CD4-positive, alpha-beta T cell treated with Interleukin-10 for 1 hour (primary cell): ENCODE data around the gene SPRN.
A peak's percentile ranks its signal among the peaks of the same experiment; 100 is the strongest.
"Not testable (repeated sequence)": the region's sequence is repeated elsewhere in the genome, so short reads cannot be mapped to it uniquely, and the experiment has no call there.

Experiments used
- DNase-seq: peaks from one replicate; pipeline ENCODE4 v3.0.0-alpha.2; 2020

Gene SPRN

GRCh38 chr10:133384071-133384470 is 40.4 kb downstream of the SPRN start:
- DNase-seq: no peak

- DNase-seq: no peak
Measured at GRCh38 chr10:133383551-133383950, 40.9 kb downstream of the SPRN start.

GRCh38 chr10:133381036-133381435 is 43.4 kb downstream of the SPRN start:
- no peak for DNase-seq

DNA sequence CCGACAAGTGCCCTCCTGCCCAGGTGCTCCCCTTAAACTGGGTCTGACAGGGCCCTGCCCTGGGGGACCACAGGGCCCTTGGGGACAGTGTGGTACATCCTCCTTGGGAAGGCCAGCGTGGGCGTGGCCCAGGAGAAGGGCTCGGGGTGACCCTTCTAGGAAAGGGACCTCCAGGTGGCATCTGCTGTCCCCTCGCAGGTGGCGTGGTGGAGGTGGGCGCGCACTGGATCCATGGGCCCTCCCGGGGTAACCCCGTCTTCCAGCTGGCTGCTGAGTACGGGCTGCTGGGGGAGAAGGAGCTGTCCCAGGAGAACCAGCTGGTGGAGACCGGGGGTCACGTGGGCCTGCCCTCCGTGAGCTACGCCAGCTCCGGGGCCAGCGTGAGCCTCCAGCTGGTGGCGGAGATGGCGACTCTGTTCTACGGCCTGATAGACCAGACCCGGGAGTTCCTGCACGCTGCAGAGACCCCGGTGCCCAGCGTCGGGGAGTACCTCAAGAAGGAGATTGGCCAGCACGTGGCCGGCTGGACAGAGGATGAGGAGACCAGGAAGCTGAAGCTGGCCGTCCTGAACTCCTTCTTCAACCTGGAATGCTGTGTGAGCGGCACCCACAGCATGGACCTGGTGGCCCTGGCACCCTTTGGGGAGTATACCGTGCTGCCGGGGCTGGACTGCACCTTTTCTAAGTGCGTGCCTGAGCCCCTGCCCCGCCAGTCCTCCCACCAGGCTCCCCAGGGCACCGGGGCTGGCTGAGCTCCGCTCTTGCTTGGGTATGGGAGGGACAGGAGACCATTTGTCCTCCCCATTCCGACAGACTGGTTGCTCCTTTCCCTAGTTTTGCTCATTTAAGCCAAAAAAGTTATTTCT is 44.4 kb downstream of the SPRN start:
- no peak for DNase-seq

- peak; percentile 71 for DNase-seq
Measured at GRCh38 chr10:133379152-133379800, 45.1 kb downstream of the SPRN start, which contains the start of gene PAOX. PAOX (plus strand) TSS chr10:133379262; CDS start chr10:133379317, 55 bp downstream.

DNA sequence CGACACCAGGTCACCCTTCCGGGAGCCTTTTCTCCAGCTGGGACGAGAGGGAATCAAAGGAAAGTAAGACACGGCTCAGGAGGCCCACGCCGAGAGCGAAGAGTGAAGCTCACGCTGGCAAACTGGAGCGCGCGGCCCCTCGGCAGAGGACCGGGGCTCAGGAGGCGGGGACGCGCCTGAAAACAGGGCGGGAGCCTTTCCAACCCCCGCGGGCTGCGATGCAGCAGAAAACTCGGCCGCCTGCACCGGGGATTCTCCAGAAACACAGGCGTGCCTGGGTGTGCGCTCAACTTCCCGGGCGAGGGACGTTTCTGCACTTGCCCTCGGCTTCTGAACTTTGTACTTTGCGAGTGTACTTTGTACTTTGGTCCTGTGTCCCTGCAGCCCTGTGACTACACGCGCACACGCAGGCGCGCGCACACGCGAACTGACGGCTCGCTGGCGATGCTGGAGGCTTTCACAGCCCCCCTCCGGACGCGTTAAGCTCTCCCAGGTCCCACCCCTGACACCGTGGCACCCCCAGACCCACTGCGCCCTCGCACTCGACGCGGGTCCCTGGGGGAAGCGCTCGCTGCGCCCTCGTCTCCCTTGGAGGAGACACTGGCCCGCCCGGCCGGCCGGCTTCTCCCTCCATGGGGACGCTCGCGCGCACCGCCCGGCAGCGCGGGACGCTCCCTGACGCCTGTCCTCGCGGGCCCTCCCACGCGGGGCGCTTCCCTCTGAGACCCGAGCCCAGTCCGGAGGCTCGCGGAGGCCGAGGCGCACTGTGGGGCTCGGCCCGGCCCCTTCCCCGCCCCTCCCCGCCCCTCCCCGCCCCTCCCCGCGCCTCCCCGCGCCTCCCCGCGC is 46.0 kb downstream of the SPRN start:
- DNase-seq: peak; percentile 59

- DNase-seq: no peak
Measured at GRCh38 chr10:133377818-133378250, 46.6 kb downstream of the SPRN start.

- no peak for DNase-seq
Measured at GRCh38 chr10:133377025-133377817, 47.2 kb downstream of the SPRN start.

DNA sequence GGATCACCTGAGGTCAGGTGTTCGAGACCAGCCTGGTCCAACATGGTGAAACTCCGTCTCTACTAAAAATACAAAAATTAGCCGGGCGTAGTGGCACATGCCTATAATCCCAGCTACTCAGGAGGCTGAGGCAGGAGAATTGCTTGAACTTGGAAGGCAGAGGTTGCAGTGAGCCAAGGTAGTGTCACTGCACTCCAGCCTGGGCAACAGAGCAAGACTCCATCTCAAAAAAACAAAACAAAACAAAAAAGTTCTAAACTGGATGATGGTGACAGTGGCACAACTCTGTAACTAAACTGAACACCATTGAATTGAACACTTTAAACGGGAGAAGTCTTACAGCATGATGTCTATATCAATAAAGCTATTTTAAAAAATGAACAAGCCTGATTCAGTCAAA is 48.2 kb downstream of the SPRN start:
- DNase-seq: not testable (repeated sequence)

DNA sequence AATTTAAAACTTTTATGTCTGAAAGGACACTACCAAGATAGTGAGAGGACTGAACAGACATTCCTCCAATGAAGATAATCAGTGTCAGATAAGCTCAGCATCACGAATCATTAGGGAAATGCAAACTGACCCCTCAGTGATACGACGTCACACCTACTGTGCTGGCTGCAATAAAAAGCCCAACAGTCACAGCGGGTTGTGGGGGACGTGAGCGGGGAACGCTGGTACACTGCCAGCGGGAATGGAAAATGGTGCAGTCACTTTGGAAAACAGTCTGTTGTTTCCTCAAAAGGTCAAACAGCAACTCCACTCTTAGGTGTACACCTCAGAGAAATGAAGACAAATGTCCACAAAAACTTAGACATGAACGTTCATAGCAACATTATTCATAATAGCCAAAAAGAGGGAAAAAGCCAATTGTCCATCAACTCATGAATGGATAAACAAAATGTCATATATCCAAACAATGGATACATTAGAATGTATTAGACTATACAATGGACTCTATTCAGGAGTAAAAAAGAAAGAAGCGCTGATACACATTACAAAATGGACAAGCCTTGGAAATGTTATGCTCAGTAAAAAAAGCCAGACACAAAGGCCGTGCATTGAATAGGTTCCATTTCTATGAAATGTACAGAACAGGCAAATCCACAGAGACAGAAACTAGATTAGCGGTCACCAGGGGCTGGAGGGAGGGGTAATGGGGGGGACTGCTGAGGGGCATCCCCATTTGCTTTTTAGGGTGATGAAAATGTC is 48.9 kb downstream of the SPRN start:
- DNase-seq: no peak

- DNase-seq: peak; percentile 93
Measured at GRCh38 chr10:133373174-133374090, 51.0 kb downstream of the SPRN start, which contains the start of gene ECHS1. ECHS1 (minus strand) TSS chr10:133373354; CDS start chr10:133373333, 21 bp downstream.

- no peak for DNase-seq
Measured at GRCh38 chr10:133372507-133372906, 51.9 kb downstream of the SPRN start.
